ENCODE measurements around the gene TUBB4B.

The TUBB4B gene

GRCh38 chr9:137240841-137241489 is at the start of gene TUBB4B:
TUBB4B (plus strand) TSS chr9:137241287; CDS start chr9:137241361, 74 bp downstream.
- in situ Hi-C loops (cut with MboI; ENCODE audit: low pct_unique_long_range_greater_than_20kb, low sequenced_read_pairs): no loop called here
- peak; percentile 100 for DNase-seq

GRCh38 chr9:137191691-137192447 is 49.2 kb upstream of the TUBB4B start:
- in situ Hi-C loops (cut with MboI; ENCODE audit: low pct_unique_long_range_greater_than_20kb, low sequenced_read_pairs): no loop called here
- DNase-seq: no peak

GRCh38 chr9:137192448-137192780 is 48.7 kb upstream of the TUBB4B start:
- in situ Hi-C loops (cut with MboI; ENCODE audit: low pct_unique_long_range_greater_than_20kb, low sequenced_read_pairs): no loop called here

GRCh38 chr9:137192859-137193258 is 48.2 kb upstream of the TUBB4B start:
- in situ Hi-C loops (cut with MboI; ENCODE audit: low pct_unique_long_range_greater_than_20kb, low sequenced_read_pairs): no loop called here
- DNase-seq: no peak

More at GRCh38 chr9:137192448-137192780, 48.7 kb upstream of the TUBB4B start:
- DNase-seq: no peak

- DNase-seq: no peak
- in situ Hi-C loops (cut with MboI; ENCODE audit: low pct_unique_long_range_greater_than_20kb, low sequenced_read_pairs): no loop called here
These were observed 47.3 kb upstream of the TUBB4B start for GRCh38 chr9:137193771-137194170.

- DNase-seq: no peak
- in situ Hi-C loops (cut with MboI; ENCODE audit: low pct_unique_long_range_greater_than_20kb, low sequenced_read_pairs): no loop called here
These were observed 46.7 kb upstream of the TUBB4B start for GRCh38 chr9:137194388-137194787.

- in situ Hi-C loops (cut with MboI; ENCODE audit: low pct_unique_long_range_greater_than_20kb, low sequenced_read_pairs): no loop called here
- no peak for DNase-seq
These were observed 46.2 kb upstream of the TUBB4B start for GRCh38 chr9:137194909-137195308.

- in situ Hi-C loops (cut with MboI; ENCODE audit: low pct_unique_long_range_greater_than_20kb, low sequenced_read_pairs): no loop called here
These were observed 45.4 kb upstream of the TUBB4B start for GRCh38 chr9:137195525-137196220.

GRCh38 chr9:137198051-137198901 is 42.8 kb upstream of the TUBB4B start:
- no peak for DNase-seq
- in situ Hi-C loops (cut with MboI; ENCODE audit: low pct_unique_long_range_greater_than_20kb, low sequenced_read_pairs): no loop called here

More at GRCh38 chr9:137195525-137196220, 45.4 kb upstream of the TUBB4B start:
- no peak for DNase-seq

GRCh38 chr9:137198902-137199283 is 42.2 kb upstream of the TUBB4B start:
- in situ Hi-C loops (cut with MboI; ENCODE audit: low pct_unique_long_range_greater_than_20kb, low sequenced_read_pairs): no loop called here
- no peak for DNase-seq

- in situ Hi-C loops (cut with MboI; ENCODE audit: low pct_unique_long_range_greater_than_20kb, low sequenced_read_pairs): no loop called here
- no peak for DNase-seq
These were observed 41.5 kb upstream of the TUBB4B start for GRCh38 chr9:137199411-137200121.

- DNase-seq: peak; percentile 99
- in situ Hi-C loops (cut with MboI; ENCODE audit: low pct_unique_long_range_greater_than_20kb, low sequenced_read_pairs): no loop called here
These were observed 40.5 kb upstream of the TUBB4B start, which contains the start of gene TPRN for GRCh38 chr9:137200311-137201204. TPRN (minus strand) TSS chr9:137200741; CDS start chr9:137200711, 30 bp downstream.

- in situ Hi-C loops (cut with MboI; ENCODE audit: low pct_unique_long_range_greater_than_20kb, low sequenced_read_pairs): no loop called here
These were observed 39.8 kb upstream of the TUBB4B start for GRCh38 chr9:137201205-137201868.

GRCh38 chr9:137202966-137203365 is 38.1 kb upstream of the TUBB4B start:
- in situ Hi-C loops (cut with MboI; ENCODE audit: low pct_unique_long_range_greater_than_20kb, low sequenced_read_pairs): no loop called here
- no peak for DNase-seq

More at GRCh38 chr9:137201205-137201868, 39.8 kb upstream of the TUBB4B start:
- no peak for DNase-seq

GRCh38 chr9:137204731-137205125 is 36.4 kb upstream of the TUBB4B start:
- DNase-seq: no peak
- in situ Hi-C loops (cut with MboI; ENCODE audit: low pct_unique_long_range_greater_than_20kb, low sequenced_read_pairs): no loop called here

GRCh38 chr9:137205126-137206069 is 35.7 kb upstream of the TUBB4B start, which contains the start of the genes NDOR1 and TMEM203:
NDOR1 (plus strand) TSS chr9:137205700; CDS start chr9:137205778, 78 bp downstream.
TMEM203 (minus strand) TSS chr9:137205648; CDS start chr9:137205414, 234 bp downstream.
- DNase-seq: peak; percentile 87
- in situ Hi-C loops (cut with MboI; ENCODE audit: low pct_unique_long_range_greater_than_20kb, low sequenced_read_pairs): no loop called here

Data from KBM-7 (cell line).